ENCODE measurements around the gene GALNT18. TPM values are rescaled to one million over a fixed set of nuclear protein-coding genes. Genes with fewer than 3 reads are reported as not detected.

The GALNT18 gene
- total and polyA plus RNA-seq, 9 donors: 3.0 to 13.2 (median 7.7) TPM

GRCh38 chr11:11580012-11580411, 41.8 kb downstream of the GALNT18 start:
- Histone ChIP-seq H3K9me3 (no peaks in the 10 kb centered on the region), H3K27ac (no peak overlapping the region), H3K4me1 (ENCODE audit: insufficient read depth) (no peaks in the 10 kb centered on the region), H3K4me3 (no peak overlapping the region), H3K27me3 (no peaks in the 10 kb centered on the region), H3K36me3 (no peaks in the 10 kb centered on the region)
- 92 to 94% (median 94%) methylated on average over 5 of the region's 5 CpGs for WGBS, 3 donors
- TF ChIP-seq EP300 (IDR thresholded peaks at IDR 0.05): no peak
- no peak for TF ChIP-seq POLR2A (IDR thresholded peaks at IDR 0.05)
- DNase-seq: no peak
- intact Hi-C loops (cut with DNase I): no loop called here

DNA sequence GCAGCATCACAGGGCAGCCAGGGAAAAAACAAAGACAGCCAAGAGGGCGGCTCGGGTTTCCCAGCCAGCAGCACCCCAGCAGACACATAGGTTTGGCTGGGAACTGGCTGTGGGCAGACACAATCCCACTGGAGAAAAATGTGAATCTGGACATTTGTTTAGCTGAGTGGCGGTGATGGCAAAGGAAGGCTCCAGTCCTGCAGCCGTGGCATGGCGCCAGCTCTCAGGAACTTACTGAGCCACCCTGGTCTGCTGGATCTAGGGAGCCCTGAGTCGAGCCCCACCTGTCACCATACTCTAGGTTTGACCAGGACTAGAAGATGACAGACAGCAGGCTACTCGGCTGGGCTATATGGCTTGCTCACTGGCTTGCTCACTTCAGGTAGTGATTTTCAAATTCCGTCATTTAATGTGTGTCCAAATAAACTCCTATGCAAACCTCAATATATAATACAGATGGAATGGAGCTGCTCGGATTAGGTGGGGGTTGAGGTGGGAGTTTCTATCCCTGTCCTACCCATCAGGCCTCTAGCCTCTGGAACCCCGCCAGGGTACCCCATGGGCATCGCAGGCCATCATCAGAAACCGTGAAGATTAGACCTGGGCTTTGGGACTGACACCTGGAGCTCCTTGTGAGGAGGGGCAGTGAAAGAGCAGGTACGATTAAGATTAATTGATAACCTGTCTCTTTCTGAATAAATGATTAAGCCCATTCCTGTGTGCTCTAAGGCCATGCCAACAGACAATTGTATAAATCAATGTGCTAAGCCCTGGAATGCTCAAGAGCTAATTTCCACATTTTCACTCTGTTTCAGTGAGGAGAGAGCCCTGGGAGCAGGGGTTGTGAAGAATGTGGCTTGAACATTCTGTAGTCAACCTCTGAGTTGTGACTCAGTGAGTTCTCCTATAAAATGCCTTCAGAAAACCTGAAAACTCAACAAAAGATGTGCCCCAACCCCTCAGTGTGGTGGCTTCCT, 42.5 kb downstream of the GALNT18 start:
- Histone ChIP-seq H3K4me1 (ENCODE audit: insufficient read depth) (no peaks in the 10 kb centered on the region), H3K9me3 (no peaks in the 10 kb centered on the region), H3K27me3 (no peaks in the 10 kb centered on the region), H3K4me3 (no peak overlapping the region), H3K27ac (no peak overlapping the region), H3K36me3 (no peaks in the 10 kb centered on the region)
- no peak for TF ChIP-seq EP300 (IDR thresholded peaks at IDR 0.05)
- TF ChIP-seq CTCF (IDR thresholded peaks at IDR 0.05): no peak
- no peak for TF ChIP-seq POLR2A (IDR thresholded peaks at IDR 0.05)
- WGBS, 3 donors: 90 to 92% (median 91%) methylated on average over 13 of the region's 13 CpGs
- no peak for DNase-seq
- intact Hi-C loops (cut with DNase I): loop anchor here in 1 of 4 donors (10.0 kb wide), 1 partner anchor 304 kb away; no protein-coding TSS in a partner anchor

DNA sequence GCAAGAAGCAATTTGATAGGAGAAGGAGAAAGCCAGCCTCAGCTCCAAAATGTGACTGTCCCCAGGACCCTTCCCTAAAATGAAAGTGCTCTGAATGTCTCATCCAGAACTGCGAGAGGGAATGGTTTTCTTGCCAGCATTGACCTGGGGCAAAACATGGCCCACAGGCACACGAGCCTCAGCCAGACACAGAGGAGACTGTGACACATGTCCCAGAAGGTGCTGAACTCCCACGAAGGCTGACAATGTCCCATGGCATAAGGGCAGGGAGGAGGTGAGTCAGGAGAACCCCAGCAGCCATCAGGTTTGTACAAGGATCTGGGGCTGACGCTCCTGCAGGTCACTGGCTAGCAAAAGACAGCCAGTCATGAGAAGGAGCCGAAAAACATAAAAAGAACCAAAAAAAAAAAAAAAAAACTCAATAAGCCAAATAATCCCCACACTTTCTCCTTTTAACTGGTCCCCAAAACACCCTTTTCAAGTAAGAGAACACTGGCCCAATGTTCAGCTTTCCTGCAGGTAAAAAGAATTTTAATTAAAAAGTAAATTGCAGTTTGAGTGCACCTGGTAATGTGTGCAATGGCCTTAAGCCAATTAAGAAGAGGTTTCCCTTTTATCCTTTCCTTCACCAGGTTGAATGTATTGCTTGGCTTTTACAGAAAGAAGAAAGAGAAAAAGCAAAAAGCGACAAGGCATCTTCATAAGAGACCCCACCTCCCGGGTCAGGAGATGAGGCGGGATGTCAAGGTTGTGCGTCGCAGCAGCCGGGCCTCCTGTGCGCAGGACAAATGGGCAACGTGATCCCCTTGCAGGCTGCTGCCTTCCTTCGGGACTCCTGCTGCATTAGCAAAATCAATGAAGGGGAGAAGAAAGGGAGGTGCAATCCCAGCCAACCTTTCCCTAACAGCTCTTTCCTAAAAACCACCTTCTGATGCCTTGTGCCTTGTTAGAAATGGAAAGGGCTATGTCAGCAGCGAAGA, 43.6 kb downstream of the GALNT18 start:
- no peaks in the 10 kb centered on the region for H3K4me1 ChIP-seq (ENCODE audit: insufficient read depth)
- no peak overlapping the region for H3K27ac ChIP-seq
- H3K4me3 ChIP-seq: no peak overlapping the region
- no peaks in the 10 kb centered on the region for H3K27me3 ChIP-seq
- WGBS, 3 donors: 80 to 86% (median 84%) methylated on average over 15 of the region's 15 CpGs
- intact Hi-C loops (cut with DNase I): loop anchor here in 1 of 4 donors (10.0 kb wide), 1 partner anchor 303 kb away; no protein-coding TSS in a partner anchor
- no peak for TF ChIP-seq POLR2A (IDR thresholded peaks at IDR 0.05)
- no peak for TF ChIP-seq EP300 (IDR thresholded peaks at IDR 0.05)
- H3K9me3 ChIP-seq: no peaks in the 10 kb centered on the region
- no peak for DNase-seq
- no peaks in the 10 kb centered on the region for H3K36me3 ChIP-seq

DNA sequence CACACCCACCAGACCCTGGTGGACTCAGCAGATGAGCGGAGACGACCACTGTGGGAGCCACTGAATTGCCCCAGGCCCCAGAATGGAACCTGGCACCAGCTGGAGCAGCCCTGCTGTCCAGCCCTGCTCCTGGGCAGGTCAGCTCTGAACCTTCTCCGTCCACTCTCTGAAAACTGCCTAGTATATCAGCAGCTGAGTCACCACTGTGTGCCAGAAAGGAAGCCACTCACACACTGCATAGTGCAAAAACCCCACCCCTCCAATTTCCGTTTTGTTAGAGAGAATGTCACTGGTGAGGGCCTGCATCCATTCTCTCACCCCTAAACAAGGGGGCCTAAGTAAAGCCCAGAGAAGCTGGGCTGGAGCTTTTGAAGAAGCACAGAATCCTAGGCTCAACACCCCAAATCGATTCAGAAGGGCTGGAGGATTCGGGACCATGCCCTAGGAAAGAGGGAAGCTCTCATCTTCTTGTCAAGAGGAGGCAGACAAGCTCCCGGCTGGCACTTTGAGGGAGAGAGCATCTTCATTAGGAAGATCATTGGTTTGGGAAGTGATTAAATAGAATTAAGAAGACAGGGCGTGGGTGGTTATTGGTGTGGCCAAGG, 44.5 kb downstream of the GALNT18 start:
- Histone ChIP-seq H3K27me3 (no peaks in the 10 kb centered on the region), H3K9me3 (no peaks in the 10 kb centered on the region), H3K4me1 (ENCODE audit: insufficient read depth) (no peaks in the 10 kb centered on the region), H3K4me3 (no peak overlapping the region), H3K27ac (no peak overlapping the region), H3K36me3 (no peaks in the 10 kb centered on the region)
- no peak for DNase-seq
- no peak for TF ChIP-seq EP300 (IDR thresholded peaks at IDR 0.05)
- no peak for TF ChIP-seq POLR2A (IDR thresholded peaks at IDR 0.05)
- no peak for TF ChIP-seq CTCF (IDR thresholded peaks at IDR 0.05)
- 89 to 93% (median 90%) methylated on average over 8 of the region's 8 CpGs for WGBS, 3 donors
- intact Hi-C loops (cut with DNase I): loop anchor here in 1 of 4 donors (10.0 kb wide), 1 partner anchor 303 kb away; no protein-coding TSS in a partner anchor

Measured in ovary (tissue), 9 donors.